ENCODE results near the gene KANK2.

KANK2 gene

GRCh38 chr19:11197291-11198174 lies at the start of gene KANK2:
KANK2 (minus strand) TSS chr19:11197545; CDS start chr19:11194511, 3,034 bp downstream.
- DNase-seq, result peak; percentile 83

- DNase-seq, result no peak
Measured at GRCh38 chr19:11246941-11247340, 49.6 kb upstream of the KANK2 start.

- no peak for DNase-seq
Measured at GRCh38 chr19:11244846-11245589, 47.7 kb upstream of the KANK2 start.

GRCh38 chr19:11243798-11244169 lies 46.4 kb upstream of the KANK2 start:
- no peak for DNase-seq

GRCh38 chr19:11242864-11243797 lies 45.8 kb upstream of the KANK2 start:
- peak; percentile 90 for DNase-seq

- no peak for DNase-seq
Measured at GRCh38 chr19:11242025-11242424, 44.7 kb upstream of the KANK2 start.

GRCh38 chr19:11240008-11240444 lies 42.7 kb upstream of the KANK2 start:
- no peak for DNase-seq

- DNase-seq, result no peak
Measured at GRCh38 chr19:11239377-11240000, 42.1 kb upstream of the KANK2 start, which contains the start of gene ANGPTL8. ANGPTL8 (plus strand) TSS chr19:11239619; CDS start chr19:11239638, 19 bp downstream.

GRCh38 chr19:11238781-11239376 lies 41.5 kb upstream of the KANK2 start:
- DNase-seq, result no peak

- no peak for DNase-seq
Measured at GRCh38 chr19:11238041-11238440, 40.7 kb upstream of the KANK2 start.

- no peak for DNase-seq
Measured at GRCh38 chr19:11237321-11237720, 40.0 kb upstream of the KANK2 start.

GRCh38 chr19:11236324-11237301 lies 39.3 kb upstream of the KANK2 start:
- DNase-seq, result no peak

- DNase-seq, result no peak
Measured at GRCh38 chr19:11234486-11235075, 37.2 kb upstream of the KANK2 start.

GRCh38 chr19:11233073-11233472 lies 35.7 kb upstream of the KANK2 start:
- no peak for DNase-seq

GRCh38 chr19:11232555-11232954 lies 35.2 kb upstream of the KANK2 start:
- no peak for DNase-seq

GRCh38 chr19:11230621-11231386 lies 33.5 kb upstream of the KANK2 start:
- no peak for DNase-seq

- DNase-seq, result no peak
Measured at GRCh38 chr19:11227195-11227886, 30.0 kb upstream of the KANK2 start.

GRCh38 chr19:11226716-11227166 lies 29.4 kb upstream of the KANK2 start:
- no peak for DNase-seq

GRCh38 chr19:11225815-11226214 lies 28.5 kb upstream of the KANK2 start:
- no peak for DNase-seq
